HG03521 (cell line): ENCODE results near the gene SLC16A6.
A peak's percentile ranks its signal among the peaks of the same experiment; 100 is the strongest.
"Not testable (repeated sequence)": the region's sequence is repeated elsewhere in the genome, so short reads cannot be mapped to it uniquely, and the experiment has no call there.

Experiments
- ATAC-seq: cut with Tn5 transposase; IDR thresholded peaks from one replicate; pipeline ENCODE4 v1.9.1; 2021; ENCODE audit warnings: mild to moderate bottlenecking, moderate library complexity; ENCODE audit not compliant: unreplicated experiment

SLC16A6 gene

GRCh38 chr17:68290955-68291835, at the start of gene SLC16A6, which contains the start of gene ARSG:
Gene SLC16A6, minus strand, starts transcription at chr17:68291127. Its CDS starts 12,807 bp downstream, at chr17:68278320.
Gene ARSG, plus strand, starts transcription at chr17:68291495. Its CDS starts 15,999 bp downstream, at chr17:68307494.
- ATAC-seq, result peak; percentile 46

GRCh38 chr17:68334393-68334792, 43.5 kb upstream of the SLC16A6 start:
- no peak for ATAC-seq

GRCh38 chr17:68331932-68332331, 41.0 kb upstream of the SLC16A6 start:
- not testable (repeated sequence) for ATAC-seq

GRCh38 chr17:68329331-68329730, 38.4 kb upstream of the SLC16A6 start:
- no peak for ATAC-seq

GRCh38 chr17:68328676-68329075, 37.7 kb upstream of the SLC16A6 start:
- ATAC-seq, result no peak

- no peak for ATAC-seq
These were observed 37.1 kb upstream of the SLC16A6 start for GRCh38 chr17:68327823-68328557.

- ATAC-seq, result no peak
These were observed 35.8 kb upstream of the SLC16A6 start for GRCh38 chr17:68326681-68327080.

- ATAC-seq, result no peak
These were observed 35.0 kb upstream of the SLC16A6 start for GRCh38 chr17:68325961-68326360.

GRCh38 chr17:68324654-68325336, 33.9 kb upstream of the SLC16A6 start:
- no peak for ATAC-seq

GRCh38 chr17:68324114-68324513, 33.2 kb upstream of the SLC16A6 start:
- no peak for ATAC-seq

- ATAC-seq, result no peak
These were observed 31.7 kb upstream of the SLC16A6 start for GRCh38 chr17:68322630-68323029.

- ATAC-seq, result no peak
These were observed 30.6 kb upstream of the SLC16A6 start for GRCh38 chr17:68321556-68321954.

- no peak for ATAC-seq
These were observed 30.1 kb upstream of the SLC16A6 start for GRCh38 chr17:68320943-68321555.

- no peak for ATAC-seq
These were observed 29.5 kb upstream of the SLC16A6 start for GRCh38 chr17:68320311-68320865.

- no peak for ATAC-seq
These were observed 28.7 kb upstream of the SLC16A6 start for GRCh38 chr17:68319410-68320162.

- ATAC-seq, result no peak
These were observed 27.4 kb upstream of the SLC16A6 start for GRCh38 chr17:68318103-68318991.

GRCh38 chr17:68317458-68317857, 26.5 kb upstream of the SLC16A6 start:
- no peak for ATAC-seq

GRCh38 chr17:68315930-68316329, 25.0 kb upstream of the SLC16A6 start:
- ATAC-seq, result no peak
